Mammary epithelial cell (primary cell): ENCODE measurements around the gene CENPO.

Source experiments
- CTCF ChIP-seq, 2 donors: IDR thresholded peaks in 1 of 2; conservative IDR thresholded peaks in 1 of 2; 2 replicates each; pipeline ENCODE4 v1.5.1; 2011 to 2012; ENCODE audit warnings: inconsistent platforms in 2 of 2, low read length in 2 of 2, mild to moderate bottlenecking in 2 of 2, control low read depth in 1 of 2, low read depth in 1 of 2; ENCODE audit not compliant: insufficient read depth in 1 of 2; ENCODE audit errors: extremely low read depth in 1 of 2
- EZH2 ChIP-seq: IDR thresholded peaks from 2 replicates; pipeline ENCODE4 v1.6.1; 2012; ENCODE audit warnings: low read length, inconsistent platforms, borderline replicate concordance

- TF ChIP-seq CTCF (conservative IDR thresholded peaks at IDR 0.05 in 1 of 2, IDR thresholded peaks at IDR 0.05 in 1 of 2; ENCODE audit: extremely low read depth in 1 of 2, insufficient read depth in 1 of 2, low read depth in 1 of 2, low read length in 2 of 2) (no peak), EZH2 (no peak)
Observed at GRCh38 chr2:24831221-24832072, 38.2 kb downstream of the CENPO start.
